ENCODE measurements around the gene LIMK1.

The LIMK1 gene

GRCh38 chr7:74057987-74058386 is 25.6 kb upstream of the LIMK1 start:
- Histone ChIP-seq H3K79me2 (ENCODE audit: insufficient read depth, low read length) (no peaks in the 10 kb centered on the region), H2AFZ (ENCODE audit: low read depth, low read length) (no peak overlapping the region), H3K36me3 (ENCODE audit: insufficient read depth, low read length) (no peaks in the 10 kb centered on the region), H3K27ac (ENCODE audit: low read length) (no peak overlapping the region), H3K9ac (ENCODE audit: low read depth, low read length) (no peak overlapping the region), H3K4me3 (ENCODE audit: low read depth in 1 of 2, low read length in 2 of 2) (no peak overlapping the region), H4K20me1 (ENCODE audit: insufficient read depth, low read length) (no peaks in the 10 kb centered on the region), H3K27me3 (ENCODE audit: insufficient read depth, low read length, poor library complexity) (peaks cover 22% of the 10 kb centered on the region), H3K4me2 (ENCODE audit: insufficient read depth, low read length) (no peak overlapping the region), H3K4me1 (ENCODE audit: insufficient read depth, low read length) (no peaks in the 10 kb centered on the region), H3K9me3 (ENCODE audit: insufficient read depth, low read length, severe bottlenecking) (no peaks in the 10 kb centered on the region)
- no peak for ATAC-seq (ENCODE audit: insufficient read depth, low read depth)
- no peak for DNase-seq
- TF ChIP-seq EZH2 (IDR thresholded peaks at IDR 0.05; ENCODE audit: borderline replicate concordance, low read depth, low read length, severe bottlenecking), result no peak
- TF ChIP-seq, protein P1, sequence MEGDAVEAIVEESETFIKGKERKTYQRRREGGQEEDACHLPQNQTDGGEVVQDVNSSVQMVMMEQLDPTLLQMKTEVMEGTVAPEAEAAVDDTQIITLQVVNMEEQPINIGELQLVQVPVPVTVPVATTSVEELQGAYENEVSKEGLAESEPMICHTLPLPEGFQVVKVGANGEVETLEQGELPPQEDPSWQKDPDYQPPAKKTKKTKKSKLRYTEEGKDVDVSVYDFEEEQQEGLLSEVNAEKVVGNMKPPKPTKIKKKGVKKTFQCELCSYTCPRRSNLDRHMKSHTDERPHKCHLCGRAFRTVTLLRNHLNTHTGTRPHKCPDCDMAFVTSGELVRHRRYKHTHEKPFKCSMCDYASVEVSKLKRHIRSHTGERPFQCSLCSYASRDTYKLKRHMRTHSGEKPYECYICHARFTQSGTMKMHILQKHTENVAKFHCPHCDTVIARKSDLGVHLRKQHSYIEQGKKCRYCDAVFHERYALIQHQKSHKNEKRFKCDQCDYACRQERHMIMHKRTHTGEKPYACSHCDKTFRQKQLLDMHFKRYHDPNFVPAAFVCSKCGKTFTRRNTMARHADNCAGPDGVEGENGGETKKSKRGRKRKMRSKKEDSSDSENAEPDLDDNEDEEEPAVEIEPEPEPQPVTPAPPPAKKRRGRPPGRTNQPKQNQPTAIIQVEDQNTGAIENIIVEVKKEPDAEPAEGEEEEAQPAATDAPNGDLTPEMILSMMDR (IDR thresholded peaks at IDR 0.05; ENCODE audit: borderline replicate concordance, extremely low read depth, low read length, poor library complexity, severe bottlenecking), result no peak

- Histone ChIP-seq H3K9me3 (ENCODE audit: insufficient read depth, low read length, severe bottlenecking) (no peaks in the 10 kb centered on the region), H3K79me2 (ENCODE audit: insufficient read depth, low read length) (no peaks in the 10 kb centered on the region), H3K4me2 (ENCODE audit: insufficient read depth, low read length) (no peak overlapping the region), H3K27me3 (ENCODE audit: insufficient read depth, low read length, poor library complexity) (peaks cover 22% of the 10 kb centered on the region), H3K36me3 (ENCODE audit: insufficient read depth, low read length) (no peaks in the 10 kb centered on the region), H3K4me1 (ENCODE audit: insufficient read depth, low read length) (no peaks in the 10 kb centered on the region), H3K9ac (ENCODE audit: low read depth, low read length) (no peak overlapping the region), H3K27ac (ENCODE audit: low read length) (no peak overlapping the region), H2AFZ (ENCODE audit: low read depth, low read length) (no peak overlapping the region), H4K20me1 (ENCODE audit: insufficient read depth, low read length) (no peaks in the 10 kb centered on the region), H3K4me3 (ENCODE audit: low read depth in 1 of 2, low read length in 2 of 2) (no peak overlapping the region)
- TF ChIP-seq, protein P1 (IDR thresholded peaks at IDR 0.05; ENCODE audit: borderline replicate concordance, extremely low read depth, low read length, poor library complexity, severe bottlenecking), result no peak
- TF ChIP-seq EZH2 (IDR thresholded peaks at IDR 0.05; ENCODE audit: borderline replicate concordance, low read depth, low read length, severe bottlenecking), result no peak
- DNase-seq, result no peak
- no peak for ATAC-seq (ENCODE audit: insufficient read depth, low read depth)
Observed at GRCh38 chr7:74058486-74058885, 25.1 kb upstream of the LIMK1 start.

DNA sequence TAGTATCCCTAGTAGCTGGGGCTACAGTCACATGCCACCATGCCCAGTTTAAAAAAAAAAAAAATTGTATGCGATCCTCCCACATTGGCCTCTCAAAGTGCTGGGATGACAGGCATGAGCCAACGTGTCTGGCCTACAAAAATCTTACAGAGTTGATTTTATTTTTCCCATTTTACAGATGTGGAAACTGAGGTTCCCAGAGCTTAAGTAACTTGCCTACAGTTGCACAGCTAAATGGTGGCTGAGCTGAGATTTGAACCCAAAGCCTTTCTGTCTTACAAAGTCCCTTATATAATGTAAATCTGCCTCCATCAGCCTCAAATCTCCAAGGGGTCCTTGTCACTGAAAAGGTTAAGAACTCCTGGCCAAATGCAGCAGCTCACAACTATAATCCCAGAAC is 24.6 kb upstream of the LIMK1 start:
- TF ChIP-seq, protein P1 (IDR thresholded peaks at IDR 0.05; ENCODE audit: borderline replicate concordance, extremely low read depth, low read length, poor library complexity, severe bottlenecking), result no peak
- no peak for TF ChIP-seq EZH2 (IDR thresholded peaks at IDR 0.05; ENCODE audit: borderline replicate concordance, low read depth, low read length, severe bottlenecking)
- DNase-seq (no peak), ATAC-seq (ENCODE audit: insufficient read depth, low read depth) (no peak)
- no peaks in the 10 kb centered on the region for H3K4me1 ChIP-seq (ENCODE audit: insufficient read depth, low read length)
- no peaks in the 10 kb centered on the region for H3K79me2 ChIP-seq (ENCODE audit: insufficient read depth, low read length)
- H3K9me3 ChIP-seq (ENCODE audit: insufficient read depth, low read length, severe bottlenecking), result no peaks in the 10 kb centered on the region
- H3K4me2 ChIP-seq (ENCODE audit: insufficient read depth, low read length), result no peak overlapping the region
- H4K20me1 ChIP-seq (ENCODE audit: insufficient read depth, low read length), result no peaks in the 10 kb centered on the region
- no peaks in the 10 kb centered on the region for H3K36me3 ChIP-seq (ENCODE audit: insufficient read depth, low read length)
- no peak overlapping the region for H2AFZ ChIP-seq (ENCODE audit: low read depth, low read length)
- H3K27ac ChIP-seq (ENCODE audit: low read length), result no peak overlapping the region
- H3K4me3 ChIP-seq (ENCODE audit: low read depth in 1 of 2, low read length in 2 of 2), result no peak overlapping the region
- H3K27me3 ChIP-seq (ENCODE audit: insufficient read depth, low read length, poor library complexity), result peaks cover 22% of the 10 kb centered on the region
- H3K9ac ChIP-seq (ENCODE audit: low read depth, low read length), result no peak overlapping the region

Data from DND-41 (cell line).